Umbilical cord (tissue), 2 donors: ENCODE measurements around the gene TBX18. TPM values are rescaled to one million over a fixed set of nuclear protein-coding genes. Genes with fewer than 3 reads are reported as not detected.

Source experiments
- DNase-seq: peaks from one replicate; pipeline ENCODE4 v3.0.0-alpha.2; 2015; ENCODE audit warnings: low spot score
- total RNA-seq: library from RNA; depleted of rRNA; stranded (reverse); fragments of >200 nt; gene quantifications from one replicate; pipeline ENCODE4 v1.2.3, GENCODE V29; 2014; ENCODE audit warnings: low replicate concordance; ENCODE audit not compliant: insufficient read depth

The TBX18 gene
- total RNA-seq, 1 donor from 2014 or later, result 43.6 TPM

DNA sequence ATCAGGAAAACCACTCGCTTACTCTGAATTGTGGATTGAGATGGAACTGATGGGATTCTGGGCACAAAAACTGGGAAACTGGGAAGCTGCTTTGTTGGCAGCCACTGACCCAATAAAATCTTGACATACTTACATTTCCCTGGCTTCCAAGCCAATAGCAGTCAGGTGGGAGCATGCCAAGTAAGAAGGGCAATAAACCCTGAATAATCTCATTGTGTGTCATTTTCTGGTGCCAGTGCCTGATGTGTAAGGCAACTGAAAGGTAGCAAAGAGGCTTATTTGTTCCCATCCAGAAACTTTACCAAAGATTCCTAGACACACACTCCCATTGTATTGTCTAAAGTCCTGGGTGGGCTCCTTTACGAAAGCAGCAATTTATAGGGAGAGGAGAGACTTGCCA lies 93.2 kb downstream of the TBX18 start:
- no peak for DNase-seq

DNA sequence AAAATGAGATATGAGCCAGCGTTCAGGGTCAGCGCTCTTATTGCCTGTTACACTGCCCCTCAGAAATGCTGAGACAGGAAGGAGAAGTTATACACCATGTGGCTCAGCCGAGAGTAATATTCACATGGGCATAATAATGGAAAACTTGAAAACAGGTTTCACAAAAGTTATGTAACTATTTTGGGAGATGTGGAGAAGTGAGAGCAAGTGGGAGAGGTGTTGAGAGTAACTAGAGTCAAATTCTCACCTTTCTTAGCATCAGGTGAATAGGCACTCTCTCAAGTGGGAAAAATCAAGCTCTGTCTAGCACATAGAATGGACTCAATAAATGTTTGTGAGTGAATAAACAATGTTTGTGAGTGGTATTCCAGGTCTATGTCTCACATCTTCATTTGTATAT lies 94.5 kb downstream of the TBX18 start:
- no peak for DNase-seq

DNA sequence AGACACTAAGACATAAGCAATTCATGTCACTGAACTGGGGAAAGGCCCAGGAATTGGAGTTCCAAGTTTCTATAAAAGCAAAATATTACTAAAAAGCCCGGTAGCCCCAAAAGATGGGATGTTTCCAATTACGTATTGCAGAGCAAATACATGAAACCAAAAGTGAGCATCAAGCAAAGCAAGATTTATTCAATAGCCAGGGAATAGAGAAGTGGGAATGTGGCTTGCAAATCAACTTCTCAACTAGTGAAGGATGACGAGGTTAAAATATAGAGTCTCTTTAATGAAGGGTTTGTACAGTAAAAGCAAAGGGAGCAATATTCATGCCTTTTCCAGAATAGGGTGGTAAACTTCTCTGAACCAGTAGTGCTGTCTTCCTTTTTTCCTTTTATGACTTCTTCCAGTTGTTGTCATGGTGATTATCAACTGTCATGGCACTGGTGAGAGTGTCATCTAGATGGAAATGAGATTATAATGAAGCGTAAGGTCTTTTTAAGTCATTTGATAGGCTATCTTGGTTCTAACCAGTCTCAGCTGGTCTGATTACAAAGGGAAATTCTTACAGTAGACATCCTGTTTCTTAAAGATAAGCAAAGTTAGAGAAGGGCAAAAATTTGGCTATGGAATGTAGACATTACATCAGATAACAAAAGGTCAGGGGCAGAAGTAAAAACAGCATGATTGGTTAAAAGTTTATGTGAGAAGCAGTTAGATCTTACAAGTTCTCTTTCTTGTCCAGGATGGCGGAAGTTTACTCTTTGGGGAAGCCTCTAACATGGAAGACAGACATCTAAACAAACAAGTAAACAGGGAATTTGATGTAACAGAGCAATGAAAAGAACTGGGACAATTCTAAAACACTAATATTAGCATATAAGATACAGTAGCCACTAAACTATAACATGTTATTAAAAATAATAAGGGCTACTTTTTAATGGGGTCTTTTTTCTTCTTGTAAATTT lies 96.9 kb downstream of the TBX18 start:
- DNase-seq, result no peak

DNA sequence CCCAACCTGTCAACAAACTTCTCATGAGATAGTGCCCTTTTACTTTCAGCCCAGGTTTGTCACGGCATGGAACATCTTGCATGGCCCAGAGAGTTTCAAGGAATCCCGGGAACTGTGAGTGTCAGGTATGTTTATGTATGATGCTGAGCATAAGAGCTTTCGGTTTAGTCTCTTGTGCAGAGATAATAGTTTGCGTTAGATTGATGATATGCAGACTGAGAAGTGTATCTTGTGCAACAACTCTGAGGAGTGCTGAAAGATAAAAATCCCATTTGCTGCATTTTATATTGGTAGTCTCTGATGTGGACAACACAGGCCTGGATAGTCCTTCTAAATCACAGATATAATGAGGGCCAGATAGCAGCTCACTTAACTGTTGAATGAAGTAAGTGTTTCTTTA lies 99.0 kb downstream of the TBX18 start:
- peak; percentile 86 for DNase-seq

DNA sequence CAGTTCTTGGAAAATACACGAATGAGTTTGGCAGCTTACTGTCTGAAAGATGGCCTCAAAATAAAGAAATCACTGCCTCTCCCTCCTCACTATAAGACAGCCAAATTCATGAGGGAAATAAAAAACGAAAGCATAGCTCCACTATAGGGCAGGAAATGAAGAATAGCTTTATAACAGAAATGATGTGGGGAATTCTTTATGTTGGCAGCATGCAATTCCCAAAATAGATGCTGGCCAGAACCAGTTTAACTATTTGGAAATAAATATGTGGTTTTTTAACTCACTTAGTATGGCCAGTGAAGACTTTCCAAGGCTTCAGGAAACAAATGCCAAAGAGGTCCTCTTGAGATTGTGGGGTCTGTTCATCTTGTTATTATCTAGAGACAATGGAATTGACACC lies 100.5 kb downstream of the TBX18 start:
- no peak for DNase-seq

DNA sequence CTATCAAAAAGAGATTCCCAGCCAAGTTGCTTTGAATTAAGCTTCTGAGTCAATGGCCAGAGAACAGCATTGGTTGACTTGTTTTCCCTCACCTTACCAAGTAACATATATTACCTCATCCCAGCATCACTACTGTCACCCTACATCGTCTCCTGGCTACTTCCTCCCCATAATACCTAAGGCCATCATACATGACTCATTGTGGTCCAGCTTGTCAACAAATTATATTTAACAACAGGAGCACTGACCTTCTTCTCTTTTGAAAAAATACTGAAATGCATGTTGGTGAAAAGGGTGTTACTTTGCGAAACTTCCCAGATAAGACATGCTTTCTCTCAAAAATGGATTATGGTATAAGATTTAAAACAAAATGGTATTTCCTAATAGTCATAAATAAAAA lies 106.9 kb downstream of the TBX18 start:
- DNase-seq, result no peak

DNA sequence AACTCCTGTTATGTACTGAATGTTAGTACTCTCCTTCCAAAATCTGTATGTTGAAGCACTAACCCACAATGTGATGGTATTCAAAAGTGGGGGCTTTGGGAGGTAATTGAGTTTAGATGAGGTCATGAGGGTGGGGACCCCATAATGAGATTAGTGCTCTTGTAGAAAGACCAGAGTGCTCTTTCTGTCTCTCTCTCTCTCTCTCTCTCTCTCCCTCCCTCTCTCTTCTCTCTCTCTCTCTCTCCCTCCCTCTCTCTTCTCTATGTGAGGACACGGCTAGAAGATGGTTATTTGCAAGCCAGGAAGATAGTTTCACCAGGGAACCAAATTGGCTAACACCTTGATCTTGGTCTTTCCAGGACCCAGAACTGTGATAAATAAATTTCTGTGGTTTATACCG lies 107.4 kb downstream of the TBX18 start:
- no peak for DNase-seq

DNA sequence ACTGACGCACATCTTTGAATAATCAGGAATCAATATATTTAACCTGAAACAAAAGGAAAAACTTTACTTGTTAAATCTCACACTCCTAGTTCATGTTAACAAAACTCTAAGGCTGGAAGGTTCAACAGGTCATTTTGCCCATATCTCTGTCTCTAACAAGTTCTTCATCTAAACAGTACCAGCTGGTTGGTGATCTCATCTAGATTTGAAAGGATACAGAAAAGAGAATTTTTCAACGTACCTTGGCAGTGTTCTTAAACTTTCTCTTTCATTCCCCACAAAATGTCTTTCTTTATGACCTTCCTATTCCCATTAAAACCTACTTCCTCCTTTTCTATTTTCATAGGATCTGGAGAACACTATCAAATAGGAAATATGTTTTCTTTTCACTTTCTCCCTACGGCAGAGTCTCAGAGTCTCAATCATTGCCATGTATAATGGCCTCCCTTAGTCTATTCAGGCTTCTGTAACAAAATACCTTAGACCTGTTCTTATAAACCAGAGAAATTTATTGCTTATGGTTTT lies 111.3 kb downstream of the TBX18 start:
- DNase-seq, result no peak

DNA sequence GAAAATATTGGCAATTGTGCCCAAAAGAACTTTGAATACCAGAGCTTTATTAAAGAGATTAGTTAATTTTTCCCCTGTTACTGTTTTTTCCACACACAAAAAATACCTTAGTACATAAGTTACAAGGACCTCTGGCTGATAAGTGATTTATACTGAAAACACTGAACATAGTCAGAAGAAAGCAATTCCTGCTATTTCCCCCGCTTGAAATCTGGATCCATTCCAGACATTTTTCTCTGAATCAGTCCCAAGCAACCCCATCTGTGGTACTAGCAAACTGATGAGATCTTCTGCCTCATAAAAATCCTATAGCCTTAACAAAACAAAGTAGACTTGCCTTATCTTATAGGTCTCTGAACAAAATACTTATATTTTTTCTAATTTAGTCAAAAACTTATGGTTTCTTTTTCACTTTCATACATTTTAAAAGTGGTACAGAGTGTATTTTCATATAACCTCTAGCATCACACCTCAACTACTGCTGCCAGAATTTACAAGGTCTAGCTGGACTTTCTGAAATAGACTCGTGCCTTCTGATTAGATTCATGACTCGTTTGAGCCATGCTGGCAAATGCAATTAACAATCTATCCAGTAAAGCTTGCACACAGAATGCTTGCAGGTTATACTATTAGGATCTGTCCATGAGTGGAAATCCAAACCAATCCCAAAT lies 111.9 kb downstream of the TBX18 start:
- DNase-seq, result peak; percentile 89

DNA sequence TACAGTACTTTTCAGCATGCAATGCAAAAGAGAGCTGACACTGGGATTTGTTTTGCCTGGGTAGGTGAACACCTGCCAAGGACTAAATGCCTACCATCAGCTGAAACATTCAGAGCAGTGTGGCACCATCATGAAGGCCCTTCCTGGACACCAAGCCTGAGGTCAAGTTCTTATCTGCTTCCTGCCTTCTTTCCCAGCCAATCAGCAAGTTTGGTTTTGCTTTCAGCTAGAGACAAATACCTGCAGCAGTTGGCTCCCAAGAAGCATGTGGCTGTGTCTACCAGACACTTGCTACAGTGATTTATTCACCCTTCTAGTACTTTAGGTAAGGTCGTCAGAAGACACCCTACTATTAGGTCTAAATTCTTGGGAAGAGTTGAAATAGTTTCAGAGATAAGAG lies 112.8 kb downstream of the TBX18 start:
- no peak for DNase-seq

DNA sequence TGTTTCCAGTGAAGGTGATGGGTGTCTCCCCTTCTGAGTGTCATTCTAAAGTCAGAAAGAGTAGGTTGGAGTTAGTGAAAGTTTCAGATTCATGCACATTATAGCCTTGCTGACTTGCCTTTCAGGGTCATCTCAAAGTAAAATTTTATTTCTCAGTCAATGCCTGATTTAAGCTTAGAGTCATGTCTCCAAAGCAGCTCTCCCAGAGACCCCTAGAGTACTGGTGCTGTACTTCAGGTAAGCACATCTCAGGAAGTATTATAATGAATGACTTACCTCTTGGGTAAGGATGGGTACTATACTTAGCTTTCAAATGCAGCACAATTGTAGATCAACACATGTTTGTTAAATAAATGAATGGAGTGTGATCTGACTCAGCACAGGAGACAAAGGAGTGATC lies 116.0 kb downstream of the TBX18 start:
- no peak for DNase-seq

DNA sequence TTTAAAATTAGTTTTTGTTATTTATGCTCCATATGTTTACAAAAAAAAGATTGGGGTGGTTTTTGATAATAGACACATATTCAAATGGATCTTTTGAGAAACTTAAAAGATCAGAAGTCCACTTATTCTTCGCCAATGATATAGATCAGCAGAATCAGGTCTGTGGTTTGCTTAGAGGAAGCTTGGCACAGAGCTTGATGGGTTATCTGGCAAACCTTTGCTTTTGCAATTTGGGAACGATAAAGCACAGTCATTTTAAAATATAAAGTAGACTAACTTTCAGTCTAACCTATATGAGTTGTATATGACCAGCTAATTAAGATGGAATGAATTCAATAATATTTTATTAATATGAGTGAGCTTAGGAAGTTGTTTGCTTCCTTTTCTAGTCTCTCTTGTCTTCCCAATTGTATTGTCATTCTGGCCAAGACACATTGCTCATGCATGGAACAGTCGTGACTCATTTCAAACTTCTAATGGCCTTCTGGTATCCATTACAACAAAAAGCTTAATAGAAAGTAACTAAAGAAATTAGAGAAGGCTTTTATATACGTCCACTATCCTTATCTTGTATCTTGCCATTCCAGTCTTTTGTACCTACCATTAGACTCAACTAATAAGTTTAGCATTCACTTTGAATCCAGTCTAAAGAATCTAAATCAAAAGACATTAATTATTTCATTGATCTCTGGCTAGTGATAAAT lies 118.7 kb downstream of the TBX18 start:
- DNase-seq, result no peak

DNA sequence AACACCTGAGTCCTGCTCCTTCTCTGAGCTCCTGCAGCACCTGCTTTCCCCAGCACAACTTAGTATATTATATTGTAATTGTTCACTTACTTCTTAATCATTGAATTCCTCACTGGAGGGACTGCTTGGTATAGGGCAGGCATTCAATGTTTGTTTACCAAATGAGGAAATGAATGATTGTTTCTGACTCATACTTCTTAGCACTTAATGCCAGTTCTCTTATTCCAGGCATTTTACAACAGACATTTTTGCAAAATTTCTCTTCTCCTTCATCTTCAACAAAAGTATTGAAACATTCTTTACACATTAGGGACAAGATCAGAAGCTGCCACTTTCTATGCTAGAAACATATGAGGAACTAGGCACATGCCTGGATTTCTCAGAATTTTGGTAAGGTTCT lies 119.4 kb downstream of the TBX18 start:
- DNase-seq, result peak; percentile 6

DNA sequence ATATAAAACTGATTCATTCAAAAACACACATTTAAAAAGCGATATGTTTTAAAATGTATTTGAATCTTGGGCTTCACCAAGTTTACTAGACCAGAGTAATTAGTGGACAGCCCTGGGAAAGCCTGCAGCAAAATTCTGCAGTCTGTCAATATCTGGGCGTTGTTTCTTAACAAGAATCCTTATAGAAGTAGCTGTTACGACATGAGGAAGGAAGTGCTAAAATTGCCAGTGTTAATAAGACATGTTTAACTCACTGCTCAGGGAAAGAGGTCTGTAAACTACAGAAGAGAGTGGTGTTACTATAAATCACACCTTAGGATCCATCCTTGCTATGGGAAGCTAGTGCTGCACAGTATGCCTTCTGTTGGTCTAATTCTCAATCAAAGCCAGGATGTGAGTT lies 120.6 kb downstream of the TBX18 start:
- DNase-seq, result no peak

DNA sequence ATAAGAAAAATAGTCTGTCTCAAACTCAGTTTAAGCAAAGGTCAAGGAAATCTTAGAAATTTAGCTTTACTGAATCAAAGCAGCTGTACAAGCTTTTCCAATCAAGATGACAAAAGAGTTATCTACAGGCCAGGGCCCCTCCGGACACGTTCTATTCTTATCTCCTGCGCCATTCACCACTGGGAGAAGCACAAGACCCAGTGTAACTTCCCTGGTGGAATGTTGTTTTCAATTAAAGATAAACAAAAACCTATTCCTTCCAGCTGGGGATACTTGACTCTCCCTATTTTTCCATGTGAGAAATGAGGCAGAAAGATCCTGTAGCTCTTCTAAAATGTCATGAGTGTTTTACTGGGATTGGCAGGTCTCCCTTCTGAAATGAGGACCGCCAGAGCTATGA lies 123.3 kb downstream of the TBX18 start:
- DNase-seq, result no peak

DNA sequence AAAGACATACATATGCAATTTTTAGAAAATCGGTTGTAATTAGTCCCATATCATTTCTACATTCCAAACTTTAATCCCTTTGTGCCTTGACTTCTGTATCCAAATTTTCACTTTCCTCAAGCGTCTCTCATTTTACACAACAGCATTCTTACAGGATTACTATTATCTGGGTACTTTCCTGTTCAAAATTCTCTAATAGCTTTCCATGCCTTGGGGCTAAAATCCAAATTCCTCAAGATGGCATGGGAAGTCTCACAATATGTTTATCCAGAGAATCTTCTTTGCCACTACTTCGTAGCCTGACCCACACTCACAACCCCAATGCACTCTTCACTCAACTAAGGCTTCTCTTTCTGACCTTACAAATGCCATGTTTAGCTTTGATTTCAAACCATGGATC lies 125.0 kb downstream of the TBX18 start:
- no peak for DNase-seq

DNA sequence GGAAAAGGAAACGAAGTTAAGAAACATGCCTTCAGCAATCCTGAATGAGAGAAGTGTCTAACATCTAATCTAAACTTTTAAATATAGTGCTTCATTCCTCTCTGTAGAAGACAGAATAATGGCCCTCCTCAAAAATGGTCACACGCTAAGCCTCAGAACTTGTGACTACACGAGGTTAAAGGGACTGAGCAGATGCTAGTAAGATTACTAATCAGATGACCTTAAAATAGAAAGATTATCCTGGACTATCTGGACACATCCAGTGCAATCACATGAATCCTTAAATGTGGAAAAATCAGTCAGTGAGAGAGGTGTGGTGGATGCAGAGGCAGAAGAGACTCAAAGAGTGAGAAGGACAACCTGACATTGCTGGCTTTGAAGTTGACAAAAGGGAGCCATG lies 126.1 kb downstream of the TBX18 start:
- DNase-seq, result no peak
